H9 (cell line): ENCODE measurements around the gene IGF2BP2. TPM values are rescaled to one million over a fixed set of nuclear protein-coding genes. Genes with fewer than 3 reads are reported as not detected.

Experiments
- DNase-seq: peaks from one replicate; pipeline ENCODE4 v3.0.0-alpha.2; 2017
- H2AFZ ChIP-seq: one replicate; pipeline ENCODE4 v1.6.1; 2013; ENCODE audit warnings: mild to moderate bottlenecking, low read length, control low read depth, moderate library complexity
- H2AK5ac ChIP-seq: 2 replicates; pipeline ENCODE4 v1.6.1; 2013; ENCODE audit warnings: low read length, control low read depth, mixed read lengths; ENCODE audit not compliant: insufficient read length
- H2BK120ac ChIP-seq: one replicate; pipeline ENCODE4 v1.6.1; 2013; ENCODE audit warnings: low read depth, mild to moderate bottlenecking, low read length, control low read depth, inconsistent platforms; ENCODE audit not compliant: poor library complexity, severe bottlenecking
- H2BK12ac ChIP-seq: 2 replicates; pipeline ENCODE4 v1.6.1; 2013; ENCODE audit warnings: low read length, control low read depth, mixed read lengths, low read depth; ENCODE audit not compliant: insufficient read length
- H2BK15ac ChIP-seq: 2 replicates; pipeline ENCODE4 v1.6.1; 2013; ENCODE audit warnings: low read depth, low read length, control low read depth
- H2BK20ac ChIP-seq: one replicate; pipeline ENCODE4 v1.6.1; 2013; ENCODE audit warnings: low read depth, mild to moderate bottlenecking, low read length, control low read depth, inconsistent platforms; ENCODE audit not compliant: poor library complexity, severe bottlenecking
- H2BK5ac ChIP-seq: 2 replicates; pipeline ENCODE4 v1.6.1; 2013; ENCODE audit warnings: low read length, control low read depth, mixed read lengths; ENCODE audit not compliant: insufficient read length
- H3K14ac ChIP-seq: 2 replicates; pipeline ENCODE4 v1.6.1; 2013; ENCODE audit warnings: low read length, control low read depth; ENCODE audit not compliant: insufficient read depth
- H3K18ac ChIP-seq: 2 replicates; pipeline ENCODE4 v1.6.1; 2013; ENCODE audit warnings: low read depth, mild to moderate bottlenecking, mixed read lengths, low read length, control low read depth; ENCODE audit not compliant: insufficient read length
- H3K23ac ChIP-seq: 2 replicates; pipeline ENCODE4 v1.6.1; 2013; ENCODE audit warnings: low read length, control low read depth, mixed read lengths, low read depth; ENCODE audit not compliant: insufficient read length
- H3K23me2 ChIP-seq: 2 replicates; pipeline ENCODE4 v1.6.1; 2013; ENCODE audit warnings: low read depth, mild to moderate bottlenecking, mixed read lengths, low read length, control low read depth; ENCODE audit not compliant: insufficient read length, poor library complexity, severe bottlenecking
- H3K27ac ChIP-seq: 2 replicates; pipeline ENCODE4 v1.5.1; 2013; ENCODE audit warnings: low read length, control low read depth, mixed read lengths, low read depth; ENCODE audit not compliant: insufficient read length
- H3K27me3 ChIP-seq: 2 replicates; pipeline ENCODE4 v1.6.1; 2013; ENCODE audit warnings: low read length, control low read depth, inconsistent platforms; ENCODE audit not compliant: insufficient read depth
- H3K4ac ChIP-seq: 2 replicates; pipeline ENCODE4 v1.6.1; 2013; ENCODE audit warnings: low read depth, mild to moderate bottlenecking, control low read depth, inconsistent platforms, low read length, moderate library complexity
- H3K4me1 ChIP-seq: 2 replicates; pipeline ENCODE4 v1.6.1; 2013; ENCODE audit warnings: low read length, control low read depth, inconsistent platforms; ENCODE audit not compliant: insufficient read depth
- H3K4me2 ChIP-seq: 2 replicates; pipeline ENCODE4 v1.6.1; 2013; ENCODE audit warnings: low read length, control low read depth, mixed read lengths; ENCODE audit not compliant: insufficient read length, insufficient read depth
- H3K56ac ChIP-seq: 2 replicates; pipeline ENCODE4 v1.6.1; 2013; ENCODE audit warnings: low read depth, mild to moderate bottlenecking, mixed read lengths, low read length, control low read depth; ENCODE audit not compliant: insufficient read length
- H3K79me1 ChIP-seq: 2 replicates; pipeline ENCODE4 v1.6.1; 2013; ENCODE audit warnings: low read depth, mild to moderate bottlenecking, moderate library complexity, low read length, control low read depth, inconsistent platforms; ENCODE audit not compliant: insufficient read depth, poor library complexity, severe bottlenecking
- H3K79me2 ChIP-seq: 2 replicates; pipeline ENCODE4 v1.6.1; 2013; ENCODE audit warnings: low read length, control low read depth, inconsistent platforms; ENCODE audit not compliant: insufficient read depth
- H3K9ac ChIP-seq: 2 replicates; pipeline ENCODE4 v1.6.1; 2013; ENCODE audit warnings: low read length, control low read depth, mixed read lengths; ENCODE audit not compliant: insufficient read length; ENCODE audit errors: extremely low read depth
- H3K9me3 ChIP-seq: one replicate; pipeline ENCODE4 v1.6.1; 2013; ENCODE audit warnings: low read depth, low read length, inconsistent platforms; ENCODE audit not compliant: control insufficient read depth
- H3T11ph ChIP-seq: one replicate; pipeline ENCODE4 v1.6.1; 2013; ENCODE audit warnings: mild to moderate bottlenecking, low read length, control low read depth, inconsistent platforms
- H4K20me1 ChIP-seq: one replicate; pipeline ENCODE4 v1.6.1; 2013; ENCODE audit not compliant: control insufficient read depth, insufficient read length, insufficient read depth
- H4K5ac ChIP-seq: 2 replicates; pipeline ENCODE4 v1.6.1; 2013; ENCODE audit warnings: low read depth, mild to moderate bottlenecking, mixed read lengths, low read length, control low read depth; ENCODE audit not compliant: insufficient read length
- H4K8ac ChIP-seq: replicated peaks from 2 replicates; pipeline ENCODE4 v1.6.1; 2013; ENCODE audit warnings: low read length, control low read depth, mixed read lengths, low read depth; ENCODE audit not compliant: insufficient read length
- H4K91ac ChIP-seq: 2 replicates; pipeline ENCODE4 v1.6.1; 2013; ENCODE audit warnings: low read depth, mild to moderate bottlenecking, moderate library complexity, mixed read lengths, low read length, control low read depth; ENCODE audit not compliant: insufficient read length
- H3K27ac Mint-ChIP-seq, 3 experiments: 2 replicates in 2 of 3; 3 replicates in 1 of 3; pipeline ENCODE4 v1.8.0; 2020 to 2021; ENCODE audit warnings: mixed read lengths in 3 of 3, mild to moderate bottlenecking in 1 of 3, moderate library complexity in 1 of 3
- H3K27me3 Mint-ChIP-seq: 2 replicates; pipeline ENCODE4 v1.8.0; 2021; ENCODE audit warnings: low read depth, mild to moderate bottlenecking, moderate library complexity, mixed read lengths
- H3K36me3 Mint-ChIP-seq, 3 experiments: 2 replicates in 2 of 3; 3 replicates in 1 of 3; pipeline ENCODE4 v1.8.0; 2020 to 2021; ENCODE audit warnings: low read depth in 3 of 3, mixed read lengths in 3 of 3; ENCODE audit not compliant: insufficient read depth in 1 of 3
- H3K4me1 Mint-ChIP-seq, 2 experiments: 2 replicates each; pipeline ENCODE4 v1.8.0; 2020; ENCODE audit warnings: mixed read lengths in 2 of 2
- H3K4me3 Mint-ChIP-seq, 2 experiments: 2 replicates in 1 of 2; 3 replicates in 1 of 2; pipeline ENCODE4 v1.8.0; 2020 to 2021; ENCODE audit warnings: mild to moderate bottlenecking in 2 of 2, mixed read lengths in 2 of 2, moderate library complexity in 1 of 2
- H3K9me3 Mint-ChIP-seq, 2 experiments: 2 replicates in 1 of 2; 3 replicates in 1 of 2; pipeline ENCODE4 v1.8.0; 2020; ENCODE audit warnings: mild to moderate bottlenecking in 2 of 2, mixed read lengths in 2 of 2, moderate library complexity in 1 of 2
- CTCF ChIP-seq: fragments of 200-600 bp; sonication (generic); conservative IDR thresholded peaks from 3 replicates; pipeline ENCODE4 v1.8.0; 2021; ENCODE audit warnings: antibody characterized with exemption, mild to moderate bottlenecking
- WGBS: extraction: QIAGEN DNeasy Blood & Tissue Kit; methylation state at CpG from one replicate; pipeline ENCODE4 v1.1.7; 2013; ENCODE audit warnings: missing lambda C conversion rate, low lambda C conversion rate, mixed read lengths; ENCODE audit not compliant: insufficient read length; ENCODE audit errors: extremely low coverage; 5-methylcytosine and 5-hydroxymethylcytosine counted together
- total RNA-seq: library from RNA; stranded (reverse); gene quantifications from 2 replicates; pipeline ENCODE4 v1.2.1, GENCODE V29; 2021

Gene IGF2BP2
- total RNA-seq, 1 experiment from 2014 or later = 130 TPM

- Histone ChIP-seq H3T11ph (no peak overlapping the region), H2BK120ac (no peak overlapping the region), H3K9me3 (no peaks in the 10 kb centered on the region), H4K20me1 (no peaks in the 10 kb centered on the region), H3K4me1 (peaks cover 37% of the 10 kb centered on the region), H2AK5ac (no peak overlapping the region), H4K5ac (no peak overlapping the region), H3K56ac (no peak overlapping the region), H3K27ac (no peak overlapping the region), H4K8ac (no peak overlapping the region), H4K91ac (no peak overlapping the region), H3K23me2 (no peaks in the 10 kb centered on the region), H3K4ac (no peak overlapping the region), H2BK15ac (no peak overlapping the region), H2AFZ (no peak overlapping the region), H3K9ac (no peak overlapping the region), H2BK5ac (no peak overlapping the region), H3K4me2 (no peak overlapping the region), H3K18ac (no peak overlapping the region), H3K79me2 (peaks cover 27% of the 10 kb centered on the region; the same call in 1 of the 2 replicates), H3K27me3 (no peaks in the 10 kb centered on the region), H2BK12ac (no peak overlapping the region), H3K14ac (no peak overlapping the region), H3K79me1 (peaks cover 9% of the 10 kb centered on the region), H2BK20ac (no peak overlapping the region), H3K23ac (no peak overlapping the region)
- H3K4me3 Mint-ChIP-seq = no peak overlapping the region
- no peaks in the 10 kb centered on the region for H3K9me3 Mint-ChIP-seq
- H3K4me1 Mint-ChIP-seq = peaks cover 77% of the 10 kb centered on the region in 2 experiments
- no CpG with 5 or more reads among the region's 1 CpG for WGBS
- no peaks in the 10 kb centered on the region for H3K27me3 Mint-ChIP-seq
- no peak for DNase-seq
- H3K36me3 Mint-ChIP-seq = no peaks in the 10 kb centered on the region
- no peak for TF ChIP-seq CTCF
- H3K27ac Mint-ChIP-seq = 0 out of 7 replicates have a peak overlapping the region, but pooled peaks of 1 of the 3 experiments have one; percentile 19
These were observed 111.8 kb downstream of the IGF2BP2 start for GRCh38 chr3:185713015-185713414.
